HepG2 (cell line): ENCODE measurements around the gene AHSG. TPM values are rescaled to one million over a fixed set of nuclear protein-coding genes. Genes with fewer than 3 reads are reported as not detected.

ENCODE experiments used
- ATF1 ChIP-seq: IDR thresholded peaks from 2 replicates; pipeline ENCODE4 v1.6.1; 2016; ENCODE audit warnings: mild to moderate bottlenecking, control low read depth
- BCL6 ChIP-seq: IDR thresholded peaks from 2 replicates; pipeline ENCODE4 v1.6.1; 2016; ENCODE audit warnings: missing genetic modification reagents, missing compliant biosample characterization
- CEBPZ ChIP-seq: IDR thresholded peaks from 2 replicates; pipeline ENCODE4 v1.6.1; 2012; ENCODE audit warnings: low read length, improper control_type of control experiment
- CENPT ChIP-seq: sonication (generic); formaldehyde crosslinking; IDR thresholded peaks from 2 replicates; pipeline ENCODE4 v1.8.0; 2022; ENCODE audit warnings: low read depth, mild to moderate bottlenecking, moderate library complexity, missing genetic modification reagents
- DMTF1 ChIP-seq: sonication (generic); formaldehyde crosslinking; IDR thresholded peaks from 2 replicates; pipeline ENCODE4 v1.4.0; 2020; ENCODE audit warnings: mild to moderate bottlenecking, missing genetic modification reagents
- DR1 ChIP-seq: sonication (generic); formaldehyde crosslinking; IDR thresholded peaks from 2 replicates; pipeline ENCODE4 v1.8.0; 2021; ENCODE audit warnings: mild to moderate bottlenecking, missing genetic modification reagents, inconsistent platforms
- HMGA1 ChIP-seq: sonication (generic); formaldehyde crosslinking; conservative IDR thresholded peaks from 2 replicates; pipeline ENCODE4 v1.4.0; 2020; ENCODE audit warnings: missing genetic modification reagents
- HOXA9 ChIP-seq: sonication (generic); formaldehyde crosslinking; IDR thresholded peaks from 2 replicates; pipeline ENCODE4 v1.8.1; 2022; ENCODE audit warnings: missing genetic modification reagents, mild to moderate bottlenecking, moderate library complexity, borderline replicate concordance
- KLF12 ChIP-seq: sonication (generic); formaldehyde crosslinking; IDR thresholded peaks from 2 replicates; pipeline ENCODE4 v1.4.0; 2020; ENCODE audit warnings: missing genetic modification reagents, borderline replicate concordance
- NFIB ChIP-seq: sonication (generic); formaldehyde crosslinking; IDR thresholded peaks from 2 replicates; pipeline ENCODE4 v1.9.0; 2021; ENCODE audit warnings: missing genetic modification reagents, mild to moderate bottlenecking, borderline replicate concordance
- TCF12 ChIP-seq, 2 experiments: fragments of 450-650 bp in 1 of 2; sonication (generic) in 1 of 2; formaldehyde crosslinking in 1 of 2; IDR thresholded peaks; 2 replicates each; pipeline versions ENCODE4 v1.6.1 to v1.8.0; 2017 to 2022; ENCODE audit warnings: antibody characterized with exemption in 1 of 2, mild to moderate bottlenecking in 1 of 2, missing genetic modification reagents in 1 of 2, moderate library complexity in 1 of 2
- TSC22D2 ChIP-seq: sonication (generic); formaldehyde crosslinking; IDR thresholded peaks from 2 replicates; pipeline ENCODE4 v1.5.1; 2020; ENCODE audit warnings: missing genetic modification reagents, mild to moderate bottlenecking, borderline replicate concordance
- ZBTB3 ChIP-seq: sonication (generic); formaldehyde crosslinking; IDR thresholded peaks from 2 replicates; pipeline ENCODE4 v1.4.0; 2020; ENCODE audit warnings: low read depth, mild to moderate bottlenecking, moderate library complexity, missing genetic modification reagents, borderline replicate concordance
- ZNF10 ChIP-seq: sonication (generic); formaldehyde crosslinking; IDR thresholded peaks from 2 replicates; pipeline ENCODE4 v1.4.0; 2020; ENCODE audit warnings: mild to moderate bottlenecking, low read depth, missing genetic modification reagents, borderline replicate concordance
- ZNF501 ChIP-seq: sonication (generic); formaldehyde crosslinking; IDR thresholded peaks from 2 replicates; pipeline ENCODE4 v1.5.1; 2020; ENCODE audit warnings: mild to moderate bottlenecking, moderate library complexity, missing genetic modification reagents
- ZNF543 ChIP-seq: sonication (generic); formaldehyde crosslinking; IDR thresholded peaks from 2 replicates; pipeline ENCODE4 v1.4.0; 2020; ENCODE audit warnings: mild to moderate bottlenecking, missing genetic modification reagents
- ZNF597 ChIP-seq: sonication (generic); formaldehyde crosslinking; IDR thresholded peaks from 2 replicates; pipeline ENCODE4 v1.5.0; 2020; ENCODE audit warnings: missing genetic modification reagents
- ZNF713 ChIP-seq: sonication (generic); formaldehyde crosslinking; IDR thresholded peaks from 2 replicates; pipeline ENCODE4 v1.4.0; 2020; ENCODE audit warnings: mild to moderate bottlenecking, missing genetic modification reagents
- ZNF773 ChIP-seq: sonication (generic); formaldehyde crosslinking; IDR thresholded peaks from 2 replicates; pipeline ENCODE4 v1.4.0; 2020; ENCODE audit warnings: missing genetic modification reagents, borderline replicate concordance
- ZZZ3 ChIP-seq: sonication (generic); formaldehyde crosslinking; IDR thresholded peaks from 2 replicates; pipeline ENCODE4 v1.4.0; 2020; ENCODE audit warnings: missing genetic modification reagents, mild to moderate bottlenecking, borderline replicate concordance
- polyA plus RNA-seq, 8 experiments: library from polyadenylated mRNA; depleted of rRNA in 3 of 8; stranded (reverse) in 7 of 8; unstranded in 1 of 8; fragments of >200 nt; fragmentation: Illumina TruSeq in 4 of 8; extraction: Trizol in 4 of 8; gene quantifications; 2 replicates each; pipeline versions ENCODE4 v1.2.1 to v1.2.3, GENCODE V29; 2011 to 2016; ENCODE audit warnings: low read depth in 4 of 8, missing spikeins in 1 of 8, mixed read lengths in 1 of 8; ENCODE audit not compliant: insufficient read depth in 1 of 8
- total RNA-seq, 5 experiments: library from RNA; depleted of rRNA; stranded (reverse); fragments of >200 nt; fragmentation: Illumina TruSeq; extraction: Trizol; gene quantifications; 2 replicates each; pipeline ENCODE4 v1.2.3, GENCODE V29; 2016; ENCODE audit warnings: low read depth in 1 of 5
- TF ChIP-seq, protein P1 (sequence below): sonication (generic); formaldehyde crosslinking; IDR thresholded peaks from 2 replicates; pipeline ENCODE4 v1.8.0; 2022; ENCODE audit warnings: mild to moderate bottlenecking, missing genetic modification reagents; ENCODE audit not compliant: insufficient replicate concordance

Gene AHSG
- total and polyA plus RNA-seq, 2 of the 13 experiments (the other 11 are each of a cell fraction or from before 2014, with no cell fraction given) = 2,043 to 19,152 TPM

DNA sequence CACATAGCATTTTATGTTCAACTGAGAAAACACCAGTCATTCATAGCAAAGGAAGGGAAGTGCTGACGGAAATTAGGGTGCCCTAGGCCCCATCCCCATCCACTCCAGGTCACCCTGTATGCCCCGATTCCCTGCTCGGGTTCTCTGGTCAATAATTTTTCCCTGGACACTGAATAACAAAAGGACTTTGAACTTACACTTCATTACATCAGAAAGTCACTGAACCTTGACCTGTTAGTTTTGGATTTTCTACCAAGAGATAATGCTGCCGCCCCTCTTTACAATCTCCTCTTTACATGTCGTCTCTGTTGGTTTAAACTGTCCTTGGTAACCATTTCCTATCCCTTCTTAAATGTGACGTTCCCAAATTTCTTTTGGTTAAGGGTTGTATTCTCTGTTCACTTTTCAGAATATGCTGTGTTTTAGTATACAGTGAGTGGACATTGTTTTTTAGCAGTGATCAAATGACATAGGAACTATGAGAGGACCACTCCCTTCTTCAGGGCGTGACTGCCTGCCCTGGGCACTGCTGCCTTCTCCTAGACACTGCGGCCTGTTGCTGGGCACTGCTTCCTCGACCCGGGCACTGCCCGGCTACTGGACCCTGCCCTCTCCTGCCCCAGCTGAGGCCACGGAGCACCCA lies 13.6 kb upstream of the AHSG start (continued):
- no peak for TF ChIP-seq CENPT (CRISPR knock-in tag)
- no peak for TF ChIP-seq ZNF10 (CRISPR knock-in tag)
- no peak for TF ChIP-seq HMGA1
- no peak for TF ChIP-seq TCF12 (IDR thresholded peaks at IDR 0.05)
- TF ChIP-seq TCF12 (CRISPR knock-in tag; IDR thresholded peaks at IDR 0.05) = peak; percentile 49; the same call in 1 of the 2 replicates
- TF ChIP-seq BCL6 (CRISPR knock-in tag) = peak; percentile 87
- TF ChIP-seq ZZZ3 (CRISPR knock-in tag) = no peak
- no peak for TF ChIP-seq ZNF543 (CRISPR knock-in tag)
- TF ChIP-seq HOXA9 = no peak
- no peak for TF ChIP-seq NFIB (CRISPR knock-in tag)
- TF ChIP-seq ZNF773 = no peak
- TF ChIP-seq ZNF597 (CRISPR knock-in tag) = no peak
- TF ChIP-seq ZNF713 (CRISPR knock-in tag) = no peak
- TF ChIP-seq DMTF1 (CRISPR knock-in tag) = no peak
- TF ChIP-seq TSC22D2 (CRISPR knock-in tag) = peak; percentile 22; the same call in 1 of the 2 replicates
- TF ChIP-seq, protein P1, sequence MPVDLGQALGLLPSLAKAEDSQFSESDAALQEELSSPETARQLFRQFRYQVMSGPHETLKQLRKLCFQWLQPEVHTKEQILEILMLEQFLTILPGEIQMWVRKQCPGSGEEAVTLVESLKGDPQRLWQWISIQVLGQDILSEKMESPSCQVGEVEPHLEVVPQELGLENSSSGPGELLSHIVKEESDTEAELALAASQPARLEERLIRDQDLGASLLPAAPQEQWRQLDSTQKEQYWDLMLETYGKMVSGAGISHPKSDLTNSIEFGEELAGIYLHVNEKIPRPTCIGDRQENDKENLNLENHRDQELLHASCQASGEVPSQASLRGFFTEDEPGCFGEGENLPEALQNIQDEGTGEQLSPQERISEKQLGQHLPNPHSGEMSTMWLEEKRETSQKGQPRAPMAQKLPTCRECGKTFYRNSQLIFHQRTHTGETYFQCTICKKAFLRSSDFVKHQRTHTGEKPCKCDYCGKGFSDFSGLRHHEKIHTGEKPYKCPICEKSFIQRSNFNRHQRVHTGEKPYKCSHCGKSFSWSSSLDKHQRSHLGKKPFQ (CRISPR knock-in tag) = no peak
- TF ChIP-seq ZBTB3 = no peak
- no peak for TF ChIP-seq CEBPZ
- no peak for TF ChIP-seq ATF1
- no peak for TF ChIP-seq ZNF501
- no peak for TF ChIP-seq KLF12 (CRISPR knock-in tag)
- no peak for TF ChIP-seq DR1 (CRISPR knock-in tag)
